Stomach (tissue), 4 donors: ENCODE measurements around the gene ORC3.

Experiments
- EP300 ChIP-seq: sonication (generic); formaldehyde crosslinking; IDR thresholded peaks from one replicate; pipeline ENCODE4 v1.6.1; 2017; ENCODE audit warnings: antibody characterized with exemption
- POLR2A ChIP-seq, 4 donors: fragments of 450-650 bp; IDR thresholded peaks; one replicate each; pipeline ENCODE4 v1.6.1; 2016; ENCODE audit warnings: antibody characterized with exemption in 4 of 4, control low read depth in 2 of 4, mild to moderate bottlenecking in 1 of 4, moderate library complexity in 1 of 4

- TF ChIP-seq POLR2A (IDR thresholded peaks at IDR 0.05) = no peak
- no peak for TF ChIP-seq EP300
Measured at GRCh38 chr6:87573307-87574024, 16.5 kb upstream of the ORC3 start.
